Dermis blood vessel endothelial cell (primary cell): ENCODE results near the gene LRP2. TPM values are rescaled to one million over a fixed set of nuclear protein-coding genes. Genes with fewer than 3 reads are reported as not detected.
"Not testable (repeated sequence)": the region's sequence is repeated elsewhere in the genome, so short reads cannot be mapped to it uniquely, and the experiment has no call there.

Experiments used
- DNase-seq: peaks from one replicate; pipeline ENCODE4 v3.0.0; 2010
- total RNA-seq: library from RNA; depleted of rRNA; stranded (reverse); fragments of >200 nt; gene quantifications from 2 replicates; pipeline ENCODE4 v1.2.3, GENCODE V29; 2014

The LRP2 gene
- total RNA-seq, 1 donor from 2014 or later: not detected

DNA sequence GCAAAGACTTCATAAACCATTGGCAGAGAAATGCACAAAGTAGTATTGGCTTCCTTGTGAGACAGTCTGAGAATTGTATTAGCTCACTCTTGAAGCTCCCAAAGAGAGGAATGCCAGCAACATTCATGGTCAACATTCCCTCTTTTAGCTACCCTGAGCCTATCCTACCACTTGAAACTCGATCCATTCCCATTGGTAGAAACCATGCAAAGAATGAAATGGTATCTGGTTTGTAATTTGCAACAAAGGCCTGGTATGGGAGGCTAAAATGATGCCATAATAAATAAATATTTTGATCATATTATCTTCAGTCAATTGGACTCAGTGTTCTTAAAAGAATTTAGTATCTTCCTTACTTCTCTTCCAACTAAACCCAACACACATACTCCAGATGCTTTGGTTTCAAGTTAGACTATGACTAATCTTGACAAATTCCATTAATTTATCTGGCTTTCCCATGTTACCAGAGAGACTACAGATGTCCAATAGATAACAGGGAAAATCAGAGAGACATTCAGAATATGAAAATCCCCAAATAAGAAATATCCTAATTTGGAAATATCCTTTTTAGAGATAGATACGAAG is 190.1 kb downstream of the LRP2 start:
- DNase-seq: no peak

DNA sequence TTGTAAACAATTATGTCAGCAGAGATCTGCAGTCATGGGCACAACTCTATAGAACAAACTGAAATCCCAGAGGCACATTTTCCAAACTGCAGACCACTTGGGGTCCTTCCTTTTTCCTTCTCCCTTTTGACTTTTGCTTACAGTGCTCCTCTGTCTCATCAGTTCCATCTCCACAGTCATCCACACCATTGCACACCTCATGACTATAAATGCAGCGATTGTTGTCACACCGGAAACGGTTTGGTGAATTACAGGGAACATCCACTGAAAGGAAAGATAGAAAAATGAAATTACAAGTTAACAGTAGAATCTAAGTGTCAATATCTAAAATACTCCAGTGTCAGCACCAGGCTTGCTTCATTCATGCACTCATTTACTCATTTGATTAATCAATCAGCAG is 196.5 kb downstream of the LRP2 start:
- DNase-seq: no peak

DNA sequence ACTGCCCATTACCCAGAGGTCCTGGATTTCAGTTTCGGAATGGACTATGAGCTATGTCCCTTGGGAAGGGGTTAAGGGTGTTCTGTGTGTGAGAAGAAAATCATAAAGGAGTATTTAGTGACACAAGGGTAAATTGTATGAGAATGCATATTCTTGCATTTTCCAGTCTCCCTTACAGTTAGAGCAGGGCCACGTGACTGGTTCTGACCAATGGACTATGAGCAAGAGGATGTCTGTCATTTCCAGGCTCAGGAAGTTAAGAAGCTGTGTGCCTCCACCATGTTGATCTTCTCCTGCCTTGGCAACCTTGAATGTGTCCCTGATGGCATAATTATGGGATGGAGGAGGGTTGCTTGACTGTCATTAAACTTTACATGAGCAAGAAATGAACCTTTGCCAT is 198.0 kb downstream of the LRP2 start:
- DNase-seq: no peak

DNA sequence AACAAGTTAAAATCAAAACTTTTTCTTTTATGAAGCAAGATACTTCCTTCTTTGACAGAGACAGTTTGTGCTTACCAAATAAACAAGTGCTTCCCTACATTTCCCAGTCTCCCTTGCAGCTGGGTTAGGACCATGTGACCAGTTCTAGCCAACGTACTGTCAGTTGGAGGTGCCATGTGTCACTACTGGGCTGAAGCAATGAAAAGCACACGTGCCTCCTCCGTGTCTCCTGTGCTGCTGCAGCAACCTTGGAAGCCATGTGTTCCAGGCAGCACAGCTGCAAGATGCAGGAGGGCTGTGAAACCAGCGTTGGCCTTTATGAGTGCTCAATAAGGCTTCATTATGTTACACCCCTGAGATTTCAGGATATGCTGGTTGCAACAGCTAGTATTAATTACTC is 199.7 kb downstream of the LRP2 start:
- no peak for DNase-seq

DNA sequence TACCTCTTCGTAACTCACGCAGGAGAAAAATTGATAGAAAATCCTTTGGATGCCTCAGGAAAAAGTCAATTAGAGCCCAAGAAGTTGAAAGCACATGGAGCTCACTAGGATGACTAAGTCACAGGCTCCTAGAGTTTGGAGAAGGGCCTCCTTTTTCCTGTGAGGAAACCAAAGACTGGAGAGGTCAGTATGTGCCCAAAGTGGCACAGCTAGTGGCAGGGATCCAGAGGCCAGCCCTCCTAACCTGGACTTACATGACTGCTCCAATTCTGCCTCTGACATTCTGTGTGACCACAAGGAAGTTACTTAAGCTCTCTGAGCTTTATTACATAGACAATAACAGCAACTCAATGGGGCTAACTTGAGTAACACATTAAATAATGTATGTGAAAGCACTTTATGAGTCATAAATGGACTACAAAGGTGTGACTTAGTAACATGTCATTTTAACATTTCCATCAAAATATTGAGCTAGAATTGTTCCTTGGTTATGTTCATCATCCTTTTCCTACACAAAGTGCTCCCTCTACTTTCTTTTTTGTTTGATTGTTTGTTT is 201.3 kb downstream of the LRP2 start:
- DNase-seq: no peak

DNA sequence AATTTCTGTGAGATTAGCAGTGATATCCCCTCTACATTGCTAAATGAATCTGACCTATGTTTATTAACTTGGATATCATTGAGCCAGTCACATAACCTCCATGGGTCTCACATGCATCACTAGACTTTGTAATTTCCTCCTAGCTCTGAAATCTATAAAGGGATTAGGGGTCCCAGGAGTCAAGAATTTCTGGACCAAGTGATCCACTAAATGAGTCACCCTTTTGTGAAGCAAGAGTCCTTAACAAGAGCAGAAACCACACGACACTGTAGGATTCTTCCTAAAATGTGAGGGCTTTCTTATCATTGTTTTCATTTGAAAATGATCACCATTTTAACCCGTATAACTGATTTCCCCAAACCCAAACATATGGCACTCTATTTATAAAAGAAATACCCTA is 202.6 kb downstream of the LRP2 start:
- no peak for DNase-seq

DNA sequence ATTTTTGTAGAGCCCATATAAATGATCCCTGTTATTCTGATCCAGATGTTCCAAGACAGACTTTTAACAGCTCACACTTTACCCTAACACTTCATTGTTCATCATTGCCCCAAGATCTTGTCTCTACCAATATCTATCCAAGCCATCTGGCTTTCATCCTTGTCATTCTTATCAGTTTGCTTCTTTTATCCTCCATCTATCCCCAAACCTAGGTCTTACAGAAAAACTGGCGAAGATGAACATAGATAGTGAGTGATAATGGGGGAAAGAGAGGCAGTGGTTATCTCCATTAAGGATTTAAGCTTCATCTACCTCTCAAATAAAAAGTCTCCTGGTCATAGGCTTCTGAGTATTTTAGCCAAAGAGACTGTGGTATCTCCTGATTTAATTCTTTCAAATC is 203.5 kb downstream of the LRP2 start:
- DNase-seq: no peak

DNA sequence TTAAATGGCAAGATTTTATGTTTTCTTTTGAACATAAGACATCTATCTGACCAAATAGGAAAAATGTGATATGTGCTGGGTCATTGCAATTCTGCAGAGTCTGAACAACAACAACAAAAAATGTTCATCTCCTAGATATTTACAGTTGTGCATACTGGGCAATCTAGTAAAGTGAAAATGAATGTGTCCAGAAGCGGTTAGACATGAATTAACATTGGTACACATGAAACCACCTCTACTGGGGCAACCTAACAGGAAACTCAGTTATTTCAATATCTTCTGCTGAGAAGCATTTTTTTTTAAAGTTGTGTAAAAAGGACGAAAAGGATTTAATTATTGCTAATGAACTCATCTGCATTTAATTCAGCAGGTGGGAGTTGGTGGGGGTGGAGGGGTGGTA is 216.1 kb downstream of the LRP2 start:
- no peak for DNase-seq

DNA sequence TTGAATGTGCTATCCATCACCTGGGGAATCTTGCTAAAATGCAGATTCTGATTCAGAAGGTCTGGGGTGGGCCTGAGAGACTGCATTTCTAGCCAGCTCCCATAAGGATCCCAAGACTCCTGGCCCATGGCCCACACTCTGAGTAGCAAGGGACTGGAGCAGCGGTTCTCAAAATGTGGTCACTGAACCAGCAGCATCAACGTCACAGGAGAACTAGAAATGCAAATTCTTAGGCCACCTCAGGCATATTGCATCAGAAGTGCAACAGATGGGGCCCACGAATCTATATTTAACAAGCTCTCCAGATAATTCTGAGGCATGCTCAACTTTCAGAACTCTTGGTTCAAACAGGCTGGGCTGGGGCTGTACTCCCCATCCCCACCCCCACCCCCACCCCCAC is 218.3 kb downstream of the LRP2 start:
- DNase-seq: no peak

DNA sequence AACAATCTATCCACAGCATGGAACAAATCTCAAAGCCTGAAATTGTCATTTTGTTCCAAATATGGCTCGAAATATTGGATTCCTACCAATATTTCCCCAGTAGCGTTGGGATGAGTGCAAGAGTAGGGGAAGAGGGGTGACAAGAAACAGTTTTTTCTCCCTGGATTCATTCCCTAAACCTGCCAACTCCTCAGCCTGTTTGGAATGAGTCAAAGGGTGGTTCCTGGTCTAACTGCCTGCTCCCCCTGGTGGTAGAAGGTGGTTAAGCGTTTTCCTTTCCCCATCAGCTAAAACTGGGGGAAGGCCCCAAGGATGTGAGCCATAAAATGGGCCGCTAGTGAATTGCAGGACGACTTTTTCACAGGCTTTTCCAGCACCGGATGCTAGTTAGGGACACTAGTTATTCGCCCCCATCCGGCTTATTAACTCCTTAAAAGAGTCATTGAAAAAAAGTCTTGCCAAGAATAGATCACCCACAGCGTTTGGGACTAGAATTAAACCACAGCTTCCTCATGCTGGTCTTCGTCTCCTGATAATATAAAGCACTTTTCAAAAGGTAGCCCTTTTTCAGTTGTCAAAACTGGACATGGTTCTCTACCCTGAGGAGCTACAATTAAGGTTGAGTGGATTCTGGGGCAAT is 220.5 kb downstream of the LRP2 start:
- peak; percentile 82 for DNase-seq

DNA sequence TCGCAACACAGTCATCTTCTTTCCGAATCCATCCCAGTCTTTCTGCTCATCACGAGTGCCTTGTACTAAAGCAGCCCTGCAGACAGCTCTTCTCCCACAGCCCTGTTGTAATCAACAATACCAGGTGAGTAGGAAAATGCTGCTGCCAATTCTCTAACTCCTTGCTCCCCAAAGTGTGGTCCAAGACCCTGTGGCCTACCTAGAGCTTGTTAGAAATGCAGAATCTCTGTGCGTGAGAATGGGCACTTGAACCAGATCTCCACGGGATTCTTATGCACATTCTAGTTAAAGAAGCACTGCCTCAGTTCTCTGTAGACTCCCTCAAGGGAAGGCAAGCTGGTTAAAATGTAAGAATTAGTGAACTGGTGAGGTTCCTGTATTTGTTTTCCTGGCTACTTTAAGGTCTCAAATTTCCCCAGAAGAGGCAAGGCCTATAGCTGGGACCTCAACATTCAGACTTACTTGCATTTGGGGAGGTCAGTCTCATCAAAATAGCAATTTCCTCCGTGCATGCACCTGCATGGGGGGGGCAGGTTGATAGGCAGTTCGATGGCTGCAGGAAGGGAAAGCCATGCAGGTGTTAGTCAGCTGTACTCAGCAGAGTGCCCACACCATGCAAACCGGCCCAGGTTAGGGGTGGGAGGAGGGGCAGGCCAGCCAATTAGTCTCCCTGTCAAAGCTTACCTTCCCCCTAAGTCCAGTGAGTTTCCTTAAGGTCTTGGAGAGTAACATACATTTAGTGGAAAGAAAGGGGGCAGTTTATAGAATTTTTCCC is 222.2 kb downstream of the LRP2 start:
- no peak for DNase-seq

DNA sequence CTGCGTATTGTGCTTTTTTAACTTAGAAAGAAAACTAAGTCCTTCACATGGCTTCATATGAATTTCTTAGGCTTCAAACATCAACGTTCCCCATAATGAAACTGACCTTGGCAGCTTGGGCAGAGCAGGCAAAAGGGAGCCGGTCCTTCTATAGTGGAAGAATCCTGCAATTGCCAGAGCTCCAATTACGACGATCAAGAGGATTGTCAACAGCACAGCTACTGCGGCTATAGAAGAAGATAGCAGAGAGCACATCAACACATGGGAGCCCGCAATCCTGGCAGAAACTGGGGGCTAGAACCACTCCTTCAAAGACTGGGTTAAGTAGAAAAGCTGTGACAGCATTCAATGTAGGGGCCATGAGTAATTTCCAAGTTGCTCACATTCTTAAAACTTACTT is 223.2 kb downstream of the LRP2 start:
- no peak for DNase-seq

DNA sequence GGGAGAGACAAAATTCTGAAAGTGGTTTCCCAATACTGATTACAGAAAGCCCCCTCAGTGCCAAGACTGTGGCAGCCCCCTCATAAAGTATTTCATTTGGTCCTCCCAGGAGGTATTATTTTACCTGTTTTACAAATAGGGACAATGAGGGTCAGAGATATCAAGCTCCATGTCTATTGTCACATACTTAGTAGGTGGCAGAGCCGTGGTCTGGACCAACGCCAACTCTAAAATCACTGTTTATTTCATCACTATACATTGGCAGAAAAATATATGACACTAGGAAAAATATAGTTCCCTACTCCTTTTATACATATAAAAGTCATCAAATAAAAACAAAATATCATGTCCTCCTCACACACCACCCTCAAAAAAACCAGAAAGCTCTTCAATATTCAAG is 224.4 kb downstream of the LRP2 start:
- DNase-seq: no peak

DNA sequence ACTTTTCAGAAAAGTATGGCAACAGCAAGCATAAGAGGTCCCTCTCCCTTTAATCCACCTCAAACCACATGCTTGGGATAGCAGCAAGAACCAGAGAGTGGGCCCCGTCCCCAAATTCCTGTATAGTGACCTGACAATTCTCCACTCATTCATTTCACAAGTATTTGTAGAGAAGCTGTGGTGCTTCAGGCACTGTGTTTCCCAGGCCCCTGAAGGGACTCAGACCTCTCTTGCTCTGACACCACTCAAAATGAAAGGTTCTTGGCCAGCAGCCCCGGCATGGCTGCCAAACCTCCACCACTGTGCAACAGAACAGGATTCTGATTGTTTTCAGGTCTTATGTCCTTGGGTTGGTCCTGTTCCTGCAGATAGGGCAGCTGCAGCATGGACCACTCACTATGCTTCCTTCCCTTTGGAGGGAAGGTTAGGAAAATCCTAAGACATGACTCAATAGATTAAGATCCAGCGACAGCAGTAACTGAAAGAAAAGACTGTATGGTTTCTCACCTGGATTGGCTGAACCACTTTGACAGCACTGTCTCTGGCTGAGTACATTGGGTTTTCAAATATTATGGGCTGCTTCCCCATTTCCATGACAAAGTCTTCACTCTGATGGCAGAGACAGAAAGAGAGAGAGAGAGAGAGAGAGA is 225.3 kb downstream of the LRP2 start:
- DNase-seq: peak; percentile 5

DNA sequence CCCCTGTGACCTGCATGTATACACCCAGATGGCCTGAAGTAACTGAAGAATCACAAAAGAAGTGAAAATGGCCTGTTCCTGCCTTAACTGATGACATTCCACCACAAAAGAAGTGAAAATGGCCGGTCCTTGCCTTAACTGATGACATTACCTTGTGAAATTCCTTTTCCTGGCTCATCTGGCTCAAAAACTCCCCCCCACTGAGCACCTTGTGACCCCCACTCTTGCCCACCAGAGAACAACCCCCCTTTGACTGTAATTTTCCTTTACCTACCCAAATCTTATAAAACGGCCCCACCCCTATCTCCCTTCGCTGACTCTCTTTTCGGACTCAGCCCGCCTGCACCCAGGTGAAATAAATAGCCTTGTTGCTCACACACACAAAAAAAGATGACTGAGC is 225.9 kb downstream of the LRP2 start:
- not testable (repeated sequence) for DNase-seq

DNA sequence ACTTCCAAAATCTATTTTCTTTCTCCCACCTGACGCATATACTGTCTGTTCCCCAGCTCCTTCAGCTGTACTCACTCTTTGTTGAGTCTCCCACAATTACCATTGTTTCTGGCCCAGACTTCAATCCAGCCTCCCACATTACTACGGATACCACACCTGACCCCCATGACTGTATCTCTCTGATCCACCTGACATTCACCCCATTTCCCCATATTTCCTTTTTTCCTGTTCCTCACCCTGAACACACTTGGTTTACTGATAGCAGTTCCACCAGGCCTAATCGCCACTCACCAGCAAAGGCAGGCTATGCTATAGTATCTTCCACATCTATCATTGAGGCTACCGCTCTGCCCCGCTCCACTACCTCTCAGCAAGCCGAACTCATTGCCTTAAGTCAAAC is 228.1 kb downstream of the LRP2 start:
- not testable (repeated sequence) for DNase-seq

DNA sequence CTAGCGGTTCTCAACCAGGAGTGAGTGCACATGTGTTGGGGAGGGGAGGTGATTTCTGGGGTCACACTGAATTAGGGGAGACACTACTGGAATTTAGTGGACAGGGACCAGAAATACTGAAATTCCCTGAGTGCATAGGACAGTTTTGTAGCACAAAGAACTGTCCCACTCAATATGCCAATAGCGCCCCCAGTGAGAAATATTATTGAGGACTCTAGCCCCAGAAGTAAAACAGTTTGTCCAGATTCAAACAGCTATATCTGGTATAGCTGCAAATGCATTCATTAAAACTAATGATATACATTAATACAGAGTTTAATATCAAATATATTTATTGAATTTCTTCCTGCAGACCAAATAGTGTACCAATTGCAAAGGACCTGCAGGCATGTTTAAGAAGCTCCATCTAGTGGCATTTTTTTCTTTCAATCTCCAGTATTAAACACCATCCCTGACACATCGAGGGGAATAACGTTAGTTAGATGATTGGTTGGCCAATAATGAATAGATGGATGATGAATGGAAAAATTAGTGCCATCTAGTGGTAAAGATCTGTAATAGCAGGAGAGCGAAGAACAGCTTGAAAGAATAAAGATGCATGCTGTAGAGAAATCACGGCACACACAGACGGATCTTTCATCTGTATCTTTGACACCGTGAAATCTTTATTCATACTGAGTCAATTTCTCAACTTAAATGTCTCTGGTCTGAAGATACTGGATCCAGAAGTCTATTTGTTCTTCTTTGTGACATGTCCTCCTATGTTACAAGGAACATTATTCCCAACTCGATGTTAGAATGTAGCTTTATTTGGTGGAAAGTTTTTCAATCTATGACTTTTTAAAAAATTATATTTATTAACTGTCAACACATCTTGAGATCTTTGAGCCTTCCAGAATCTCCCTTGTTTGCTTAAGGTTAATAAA is 230.5 kb downstream of the LRP2 start:
- DNase-seq: peak; percentile 74

DNA sequence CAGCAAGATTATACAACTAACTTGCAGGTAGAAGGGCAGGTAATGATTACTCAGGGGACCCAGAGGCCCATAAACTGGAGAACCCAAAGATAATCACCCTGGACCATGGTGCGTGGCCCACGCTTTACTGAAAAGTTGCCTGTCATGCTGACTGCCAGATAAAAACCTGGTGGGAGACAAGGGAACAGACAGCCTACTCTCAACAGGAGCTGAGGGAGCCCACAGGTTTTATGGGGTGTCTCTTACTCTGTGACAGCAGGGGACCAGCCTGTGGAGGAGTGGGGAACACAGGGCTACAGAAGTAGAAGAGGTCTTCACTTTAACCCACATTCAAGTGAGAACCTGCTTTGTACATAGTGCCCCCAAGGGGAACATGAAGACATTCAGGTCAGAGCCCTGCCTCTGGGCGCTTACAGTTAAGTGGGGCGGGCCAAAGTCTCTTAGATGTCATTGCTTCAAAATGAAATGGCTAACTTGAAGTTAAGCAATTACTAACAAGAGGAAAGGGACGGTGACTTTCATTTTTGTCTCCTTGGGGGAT is 232.6 kb downstream of the LRP2 start:
- no peak for DNase-seq

DNA sequence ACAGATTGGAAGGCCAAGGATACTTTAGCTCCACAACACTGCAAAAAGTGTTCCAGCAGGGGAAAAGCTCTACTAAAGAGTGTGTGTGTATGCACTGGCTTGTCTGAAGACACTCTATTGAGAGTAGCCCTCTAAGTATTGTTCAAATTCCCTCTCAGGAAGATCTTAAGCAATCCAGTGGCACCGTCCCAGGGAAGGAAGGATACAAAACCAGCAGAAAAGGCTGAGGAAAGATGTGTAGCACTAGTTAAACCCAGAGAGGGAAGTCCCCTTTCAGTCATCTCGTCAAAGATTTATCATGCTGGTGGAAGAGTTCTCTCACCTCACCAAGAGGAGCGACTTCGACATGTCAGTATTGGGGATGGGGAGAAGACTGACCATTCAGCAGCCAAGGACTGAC is 242.5 kb downstream of the LRP2 start:
- no peak for DNase-seq

DNA sequence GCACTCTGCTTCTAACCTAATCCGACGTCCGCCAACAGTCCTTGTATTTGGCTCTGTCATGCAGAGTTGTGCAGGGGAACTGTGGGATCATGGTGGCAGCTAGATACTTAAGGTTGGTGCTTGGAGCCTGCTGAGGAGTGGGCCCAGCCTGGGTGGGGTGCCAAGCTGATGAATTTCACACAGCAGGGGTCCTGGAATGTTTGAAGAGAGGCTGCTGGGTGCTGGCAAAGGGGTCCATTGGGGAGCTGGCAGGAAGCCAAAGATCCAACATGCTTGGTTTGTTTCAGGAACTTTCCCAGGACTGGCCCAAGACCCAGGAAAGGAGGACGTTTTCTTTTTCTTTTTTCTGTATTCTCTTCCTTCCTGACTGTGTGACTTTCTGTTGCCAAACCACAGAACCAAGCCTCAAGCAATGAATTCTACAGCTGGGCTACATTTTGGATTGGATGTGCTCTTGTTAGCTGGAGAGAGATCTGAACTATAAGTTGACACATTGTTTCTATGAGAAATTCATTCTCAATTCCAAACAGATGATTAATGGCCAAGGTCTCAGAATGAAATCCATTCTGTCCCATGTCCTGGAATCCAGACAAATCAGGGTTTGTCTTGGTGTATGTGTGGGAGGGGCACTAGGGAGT is 243.1 kb downstream of the LRP2 start:
- DNase-seq: no peak

DNA sequence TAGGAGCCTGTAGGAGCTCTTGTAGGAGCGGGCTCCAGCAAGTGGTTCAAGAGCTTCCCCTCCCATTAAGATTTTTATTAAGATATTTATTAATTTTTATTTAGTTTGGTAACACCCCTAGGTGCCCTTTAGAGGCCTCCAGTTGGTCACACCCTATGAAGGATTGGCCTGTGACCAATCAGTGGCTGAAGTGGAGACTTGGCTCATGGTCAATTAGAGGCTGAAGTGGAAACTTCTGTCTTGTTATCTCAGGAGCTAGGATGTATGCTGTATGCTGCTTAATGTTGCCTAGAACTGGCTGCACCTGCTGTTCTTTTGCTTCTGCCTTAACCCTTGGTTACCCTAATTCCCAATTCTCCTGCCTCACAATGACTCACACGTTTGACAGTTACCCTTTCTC is 244.3 kb downstream of the LRP2 start:
- no peak for DNase-seq
